GM19463 (cell line): ENCODE data around the gene SEPTIN8.
A peak's percentile ranks its signal among the peaks of the same experiment; 100 is the strongest.
"Not testable (repeated sequence)": the region's sequence is repeated elsewhere in the genome, so short reads cannot be mapped to it uniquely, and the experiment has no call there.

Source experiments
- ATAC-seq: cut with Tn5 transposase; IDR thresholded peaks from one replicate; pipeline ENCODE4 v1.9.1; 2021; ENCODE audit warnings: mild to moderate bottlenecking, moderate library complexity; ENCODE audit not compliant: unreplicated experiment

The SEPTIN8 gene

GRCh38 chr5:132812781-132813598, 36.0 kb upstream of the SEPTIN8 start, which contains the start of gene SOWAHA:
TSS of gene SOWAHA (plus strand) at chr5:132813302. CDS start at chr5:132813622, 320 bp downstream.
- ATAC-seq, result no peak

GRCh38 chr5:132812123-132812765, 35.2 kb upstream of the SEPTIN8 start:
- no peak for ATAC-seq

GRCh38 chr5:132810605-132811004, 33.6 kb upstream of the SEPTIN8 start:
- no peak for ATAC-seq

- no peak for ATAC-seq
Measured at GRCh38 chr5:132808866-132809265, 31.8 kb upstream of the SEPTIN8 start.

- no peak for ATAC-seq
Measured at GRCh38 chr5:132808448-132808847, 31.4 kb upstream of the SEPTIN8 start.

GRCh38 chr5:132807163-132807838, 30.3 kb upstream of the SEPTIN8 start:
- peak; percentile 54 for ATAC-seq

GRCh38 chr5:132806804-132807162, 29.7 kb upstream of the SEPTIN8 start:
- ATAC-seq, result not testable (repeated sequence)

GRCh38 chr5:132805872-132806271, 28.8 kb upstream of the SEPTIN8 start:
- ATAC-seq, result not testable (repeated sequence)

- not testable (repeated sequence) for ATAC-seq
Measured at GRCh38 chr5:132804219-132804618, 27.2 kb upstream of the SEPTIN8 start.

GRCh38 chr5:132802685-132803066, 25.6 kb upstream of the SEPTIN8 start:
- ATAC-seq, result not testable (repeated sequence)

- ATAC-seq, result no peak
Measured at GRCh38 chr5:132802044-132802684, 25.1 kb upstream of the SEPTIN8 start.

GRCh38 chr5:132800545-132800944, 23.5 kb upstream of the SEPTIN8 start:
- ATAC-seq, result no peak

GRCh38 chr5:132799392-132799791, 22.4 kb upstream of the SEPTIN8 start:
- ATAC-seq, result no peak

- ATAC-seq, result no peak
Measured at GRCh38 chr5:132797651-132798050, 20.6 kb upstream of the SEPTIN8 start.

GRCh38 chr5:132791026-132791425, 14.0 kb upstream of the SEPTIN8 start:
- no peak for ATAC-seq

- no peak for ATAC-seq
Measured at GRCh38 chr5:132790201-132790865, 13.3 kb upstream of the SEPTIN8 start.

- ATAC-seq, result no peak
Measured at GRCh38 chr5:132788990-132789886, 12.2 kb upstream of the SEPTIN8 start.

- no peak for ATAC-seq
Measured at GRCh38 chr5:132788508-132788907, 11.5 kb upstream of the SEPTIN8 start.

GRCh38 chr5:132787076-132787475, 10.0 kb upstream of the SEPTIN8 start:
- ATAC-seq, result no peak

- ATAC-seq, result no peak
Measured at GRCh38 chr5:132785864-132786263, 8.8 kb upstream of the SEPTIN8 start.
